ENCODE data around the gene HOXA2.

DNA sequence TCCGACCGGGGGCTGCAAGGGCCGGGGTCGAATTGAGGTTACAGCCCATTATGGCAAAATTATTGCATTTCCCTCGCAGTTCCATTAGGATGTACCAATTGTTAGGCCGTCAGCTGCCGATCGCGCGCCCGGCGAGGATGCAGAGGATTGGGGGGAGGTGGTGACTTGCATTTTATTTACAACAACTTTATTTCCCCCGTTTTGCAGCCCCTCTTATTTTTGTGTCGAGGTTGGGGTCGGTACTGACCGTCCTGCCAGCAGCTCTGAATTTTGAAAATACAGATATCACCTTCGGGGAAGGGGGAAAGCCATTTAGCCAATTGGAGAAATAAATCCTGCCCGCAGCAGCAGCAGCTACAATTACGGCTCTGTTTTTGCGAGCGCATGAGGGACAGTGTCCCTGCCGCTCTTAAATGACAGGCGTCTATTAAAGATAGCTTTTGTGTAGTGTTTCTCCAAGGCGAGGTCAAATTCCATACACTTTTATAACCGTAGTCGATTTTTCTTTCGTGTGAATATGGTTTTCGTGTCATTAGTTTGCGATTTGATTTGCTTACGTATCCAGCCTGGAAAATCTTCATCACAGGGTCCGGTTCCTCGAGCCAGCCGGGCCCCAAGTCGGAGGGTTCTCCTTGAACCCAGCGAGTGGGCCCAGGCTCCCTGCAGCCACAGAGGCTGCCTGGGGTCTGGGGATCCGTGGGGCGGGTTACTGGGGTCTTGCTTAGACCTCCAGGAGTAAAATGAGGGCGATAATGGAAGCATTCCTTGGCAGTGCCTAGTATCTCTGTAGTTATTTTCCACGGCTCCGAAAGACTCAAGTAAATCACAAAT lies 41.7 kb upstream of the HOXA2 start:
- TF ChIP-seq FOXK2 (IDR thresholded peaks at IDR 0.05) (no peak), SUZ12 (IDR thresholded peaks at IDR 0.05) (no peak), BHLHE40 (IDR thresholded peaks at IDR 0.05; ENCODE audit: borderline replicate concordance) (no peak), FOXM1 (IDR thresholded peaks at IDR 0.05; ENCODE audit: borderline replicate concordance) (0 out of 2 replicates have a peak, but pooled peaks have one; percentile 28), TARDBP (IDR thresholded peaks at IDR 0.05) (no peak), SP1 (IDR thresholded peaks at IDR 0.05) (no peak), HDGF (IDR thresholded peaks at IDR 0.05; ENCODE audit: borderline replicate concordance) (no peak), L3MBTL2 (conservative IDR thresholded peaks at IDR 0.05) (no peak), ELF4 (IDR thresholded peaks at IDR 0.05) (no peak)
